GM12878 (cell line): ENCODE results near the gene DCBLD2. TPM values are rescaled to one million over a fixed set of nuclear protein-coding genes. Genes with fewer than 3 reads are reported as not detected.

Experiments used
- ATAC-seq: fragments of 200-7000 bp; cut with Tn5 transposase; 3 replicates; pipeline ENCODE4 v1.9.1; 2020; ENCODE audit warnings: mild to moderate bottlenecking, moderate library complexity
- BruUV-seq: library from RNA; stranded (reverse); fragments of 400-500 nt; replicated peaks from 2 replicates; lab custom pipeline; 2021; lab: Mats Ljungman, UMichigan
- CTCF ChIA-PET: fragments of 300-600 bp; sonication (Branson Sonifier 250); formaldehyde crosslinking; extraction: SDS; loops from one replicate; lab custom pipeline; 2021; ENCODE audit warnings: inconsistent platforms; lab: Yijun Ruan, JAX
- POLR2A ChIA-PET: fragments of 350-600 bp; formaldehyde crosslinking; extraction: SDS; loops from one replicate; lab custom pipeline; 2021; ENCODE audit warnings: inconsistent platforms; lab: Charles Lee
- RAD21 ChIA-PET: fragments of 300-600 bp; sonication (Branson Sonifier 250); formaldehyde crosslinking; loops from one replicate; lab custom pipeline; 2023; ENCODE audit warnings: antibody characterized with exemption; ENCODE audit not compliant: unreplicated experiment; lab: Charles Lee
- SMC1A ChIA-PET: fragments of 300-600 bp; sonication (Branson Sonifier 250); formaldehyde crosslinking; loops from one replicate; lab custom pipeline; 2023; ENCODE audit not compliant: unreplicated experiment, uncharacterized antibody; lab: Charles Lee
- DNase-seq: peaks from one replicate; pipeline ENCODE4 v3.0.0-alpha.2; 2011; ENCODE audit warnings: low read depth, low spot score
- FAIRE-seq: peaks from 3 replicates; lab custom pipeline; 2011; peaks lifted over from hg19 to GRCh38; lab: Jason Lieb, UNC
- H2AFZ ChIP-seq: 2 replicates; pipeline ENCODE4 v1.6.0; 2011; ENCODE audit warnings: low read depth, low read length, control low read depth; ENCODE audit not compliant: control insufficient read depth
- H3K27ac ChIP-seq: 2 replicates; pipeline ENCODE4 v1.5.1; 2011; ENCODE audit warnings: control low read depth; ENCODE audit not compliant: control insufficient read depth, insufficient read depth
- H3K27me3 ChIP-seq, 2 experiments: replicated peaks in 1 of 2; 2 replicates each; pipeline versions ENCODE4 v1.6.0 to v1.6.1; 2011; ENCODE audit warnings: low read length in 1 of 2; ENCODE audit not compliant: control insufficient read depth in 2 of 2, insufficient read depth in 2 of 2
- H3K36me3 ChIP-seq, 2 experiments: 2 replicates each; pipeline ENCODE4 v1.5.1; 2011; ENCODE audit warnings: low read length in 1 of 2; ENCODE audit not compliant: control insufficient read depth in 2 of 2, insufficient read depth in 2 of 2
- H3K4me1 ChIP-seq: 2 replicates; pipeline ENCODE4 v1.6.1; 2011; ENCODE audit warnings: mild to moderate bottlenecking, low read length, moderate library complexity, mixed read lengths; ENCODE audit not compliant: control insufficient read depth, insufficient read depth
- H3K4me2 ChIP-seq: 2 replicates; pipeline ENCODE4 v1.6.0; 2011; ENCODE audit warnings: control low read depth; ENCODE audit not compliant: control insufficient read depth, insufficient read depth
- H3K4me3 ChIP-seq: fragments of 200-600 bp; sonication (generic); 2 replicates; pipeline ENCODE4 v1.5.1; 2016
- H3K79me2 ChIP-seq: 2 replicates; pipeline ENCODE4 v1.6.0; 2011; ENCODE audit warnings: low read length; ENCODE audit not compliant: control insufficient read depth, insufficient read depth
- H3K9ac ChIP-seq: 2 replicates; pipeline ENCODE4 v1.8.0; 2011; ENCODE audit warnings: low read length, control low read depth, mixed read lengths; ENCODE audit not compliant: control insufficient read depth, insufficient read depth
- H3K9me3 ChIP-seq: replicated peaks from 3 replicates; pipeline ENCODE4 v1.5.1; 2011; ENCODE audit warnings: mild to moderate bottlenecking, low read length; ENCODE audit not compliant: control insufficient read depth, insufficient read depth
- H4K20me1 ChIP-seq: 2 replicates; pipeline ENCODE4 v1.6.0; 2011; ENCODE audit not compliant: control insufficient read depth, insufficient read depth
- BACH1 ChIP-seq: fragments of 450-650 bp; IDR thresholded peaks from 2 replicates; pipeline ENCODE4 v1.6.1; 2017; ENCODE audit warnings: mild to moderate bottlenecking, borderline replicate concordance
- MYC ChIP-seq: IDR thresholded peaks from 2 replicates; pipeline ENCODE4 v1.6.1; 2011; ENCODE audit warnings: mild to moderate bottlenecking, low read length, moderate library complexity, inconsistent platforms; ENCODE audit not compliant: insufficient read depth, insufficient replicate concordance, insufficient read length, severe bottlenecking
- RB1 ChIP-seq: fragments of 450-650 bp; formaldehyde crosslinking; IDR thresholded peaks from 2 replicates; pipeline ENCODE4 v1.6.1; 2017; ENCODE audit warnings: mild to moderate bottlenecking, borderline replicate concordance
- STAT1 ChIP-seq: fragments of 450-650 bp; conservative IDR thresholded peaks from 2 replicates; pipeline ENCODE4 v1.6.1; 2014; ENCODE audit warnings: antibody characterized with exemption, mild to moderate bottlenecking
- ZBTB4 ChIP-seq: fragments of 450-650 bp; formaldehyde crosslinking; IDR thresholded peaks from 2 replicates; pipeline ENCODE4 v1.4.0; 2022; ENCODE audit warnings: mild to moderate bottlenecking, moderate library complexity
- ZSCAN29 ChIP-seq: fragments of 450-650 bp; IDR thresholded peaks from 2 replicates; pipeline ENCODE4 v1.6.1; 2017; ENCODE audit warnings: mild to moderate bottlenecking, moderate library complexity
- ZZZ3 ChIP-seq: IDR thresholded peaks from 2 replicates; pipeline ENCODE4 v1.6.1; 2011; ENCODE audit warnings: low read depth; ENCODE audit not compliant: control insufficient read depth, insufficient read length
- WGBS: methylation state at CpG from one replicate; pipeline ENCODE4 v1.1.6; 2016; ENCODE audit warnings: low lambda C conversion rate; ENCODE audit not compliant: insufficient replicate concordance, insufficient coverage; ENCODE audit errors: missing lambda C conversion rate; 5-methylcytosine and 5-hydroxymethylcytosine counted together
- in situ Hi-C: fragments of 300-500 bp; cut with MboI; formaldehyde crosslinking; loops from 9 replicates; pipeline ENCODE4 v1.14.3; 2018; ENCODE audit warnings: mixed read lengths
- intact Hi-C: fragments of 100-400 bp; cut with micrococcal nuclease; formaldehyde crosslinking; loops from one replicate; pipeline ENCODE4 v1.14.2; 2022; ENCODE audit not compliant: unreplicated experiment
- polyA plus RNA-seq, 11 experiments: library from polyadenylated mRNA; depleted of rRNA in 4 of 11; unstranded in 6 of 11; stranded (reverse) in 5 of 11; fragments of >200 nt; fragmentation: Nextera tagmentation in 4 of 11; fragmentation: Illumina TruSeq in 1 of 11; extraction: Ambion mirVana in 4 of 11; extraction: Trizol in 1 of 11; gene quantifications; 1 replicate in 1 of 11; 2 replicates in 10 of 11; pipeline versions ENCODE4 v1.2.1 to v1.2.3, GENCODE V29; 2011 to 2016; ENCODE audit warnings: inconsistent platforms in 2 of 11, missing spikeins in 2 of 11, low read depth in 1 of 11
- total RNA-seq, 4 experiments: library from RNA; depleted of rRNA in 3 of 4; stranded (reverse); fragments of >200 nt in 3 of 4; fragmentation: Illumina TruSeq in 1 of 4; extraction: Trizol in 1 of 4; gene quantifications; 2 replicates each; pipeline versions ENCODE4 v1.2.1 to v1.2.3, GENCODE V29; 2013 to 2021

Gene DCBLD2
- total and polyA plus RNA-seq, 10 of the 15 experiments (the other 5 are each of a cell fraction or from before 2014, with no cell fraction given), result 1.6 to 5.9 (median 4.7) TPM

GRCh38 chr3:98917608-98918007 lies 16.1 kb upstream of the DCBLD2 start:
- no peaks in the 10 kb centered on the region for H3K79me2 ChIP-seq
- no TSS peak for BruUV-seq
- H3K4me3 ChIP-seq, result no peak overlapping the region
- ChIA-PET SMC1A (no interaction called here), POLR2A (no interaction called here), CTCF (interaction anchor here (0.7 kb wide), 1 partner anchor 79 kb away, joined by 4 read pairs; no protein-coding TSS in a partner anchor), RAD21 (no interaction called here)
- DNase-seq (no peak), ATAC-seq (no peak), FAIRE-seq (no peak)
- 0% methylated on average over 1 of the region's 1 CpG for WGBS
- H3K27ac ChIP-seq, result no peak overlapping the region
- H4K20me1 ChIP-seq, result no peaks in the 10 kb centered on the region
- in situ Hi-C loops, result no loop called here
- H2AFZ ChIP-seq, result no peak overlapping the region
- intact Hi-C loops, result no loop called here
- no peaks in the 10 kb centered on the region; a peak in 1 of 4 replicates for H3K27me3 ChIP-seq
- H3K9me3 ChIP-seq, result no peaks in the 10 kb centered on the region
- H3K9ac ChIP-seq, result no peak overlapping the region
- TF ChIP-seq RB1, result no peak
- no peak for TF ChIP-seq MYC
- TF ChIP-seq ZSCAN29, result no peak
- TF ChIP-seq STAT1, result no peak
- no peak for TF ChIP-seq ZBTB4 (CRISPR knock-in tag)
- TF ChIP-seq ZZZ3, result no peak
- no peak for TF ChIP-seq BACH1
- no peaks in the 10 kb centered on the region for H3K36me3 ChIP-seq
- H3K4me1 ChIP-seq, result no peaks in the 10 kb centered on the region
- H3K4me2 ChIP-seq, result no peak overlapping the region
